ENCODE measurements around the gene MSX1.
"Not testable (repeated sequence)": the region's sequence is repeated elsewhere in the genome, so short reads cannot be mapped to it uniquely, and the experiment has no call there.

The MSX1 gene

DNA sequence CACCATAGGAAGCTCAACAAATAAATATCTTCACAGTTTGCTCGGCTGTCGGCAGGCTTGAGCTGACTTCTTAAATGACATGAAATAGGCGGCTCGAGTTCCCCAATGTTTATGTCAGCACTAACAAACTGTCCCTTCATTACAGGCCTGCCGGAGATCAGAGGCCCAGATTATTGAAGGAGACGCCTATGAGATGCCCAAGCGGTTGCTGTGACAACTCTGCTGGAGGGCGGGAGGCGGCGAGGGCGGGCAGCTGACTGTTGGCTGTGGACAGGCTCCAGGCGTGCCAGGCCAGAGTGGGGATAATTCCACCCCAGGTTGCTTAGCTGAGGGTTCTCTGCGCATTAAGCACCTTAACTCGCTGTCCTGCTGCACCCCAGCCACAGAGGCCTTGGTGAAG, 39.2 kb upstream of the MSX1 start:
- TF ChIP-seq, protein P1, sequence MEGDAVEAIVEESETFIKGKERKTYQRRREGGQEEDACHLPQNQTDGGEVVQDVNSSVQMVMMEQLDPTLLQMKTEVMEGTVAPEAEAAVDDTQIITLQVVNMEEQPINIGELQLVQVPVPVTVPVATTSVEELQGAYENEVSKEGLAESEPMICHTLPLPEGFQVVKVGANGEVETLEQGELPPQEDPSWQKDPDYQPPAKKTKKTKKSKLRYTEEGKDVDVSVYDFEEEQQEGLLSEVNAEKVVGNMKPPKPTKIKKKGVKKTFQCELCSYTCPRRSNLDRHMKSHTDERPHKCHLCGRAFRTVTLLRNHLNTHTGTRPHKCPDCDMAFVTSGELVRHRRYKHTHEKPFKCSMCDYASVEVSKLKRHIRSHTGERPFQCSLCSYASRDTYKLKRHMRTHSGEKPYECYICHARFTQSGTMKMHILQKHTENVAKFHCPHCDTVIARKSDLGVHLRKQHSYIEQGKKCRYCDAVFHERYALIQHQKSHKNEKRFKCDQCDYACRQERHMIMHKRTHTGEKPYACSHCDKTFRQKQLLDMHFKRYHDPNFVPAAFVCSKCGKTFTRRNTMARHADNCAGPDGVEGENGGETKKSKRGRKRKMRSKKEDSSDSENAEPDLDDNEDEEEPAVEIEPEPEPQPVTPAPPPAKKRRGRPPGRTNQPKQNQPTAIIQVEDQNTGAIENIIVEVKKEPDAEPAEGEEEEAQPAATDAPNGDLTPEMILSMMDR (IDR thresholded peaks at IDR 0.05; ENCODE audit: insufficient read depth, low read depth, low read length, missing control alignments), result no peak
- H3K4me3 ChIP-seq (ENCODE audit: low read depth, low read length), result no peak overlapping the region
- no peak for DNase-seq (ENCODE audit: low read depth)

DNA sequence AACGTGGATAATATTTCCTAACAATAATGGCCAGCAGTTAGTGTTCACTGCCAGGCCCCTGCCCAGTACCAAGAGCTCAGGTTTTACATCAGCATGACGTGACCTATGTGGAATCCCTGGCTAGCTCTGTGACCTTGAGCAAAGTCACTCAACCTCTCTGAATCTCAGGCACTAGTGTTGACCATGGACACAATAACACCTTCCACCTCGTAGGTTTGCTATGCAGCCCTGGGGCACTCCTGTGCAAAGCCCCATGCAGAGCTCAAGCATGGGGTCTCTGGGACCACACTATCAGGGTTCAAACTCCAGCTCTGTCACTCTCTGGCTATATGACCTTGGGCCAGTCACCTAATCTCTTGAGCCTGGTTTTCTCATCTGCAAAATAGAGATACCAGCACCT, 38.7 kb upstream of the MSX1 start:
- no peak for DNase-seq (ENCODE audit: low read depth)
- TF ChIP-seq, protein P1 (IDR thresholded peaks at IDR 0.05; ENCODE audit: insufficient read depth, low read depth, low read length, missing control alignments), result no peak
- no peak overlapping the region for H3K4me3 ChIP-seq (ENCODE audit: low read depth, low read length)

DNA sequence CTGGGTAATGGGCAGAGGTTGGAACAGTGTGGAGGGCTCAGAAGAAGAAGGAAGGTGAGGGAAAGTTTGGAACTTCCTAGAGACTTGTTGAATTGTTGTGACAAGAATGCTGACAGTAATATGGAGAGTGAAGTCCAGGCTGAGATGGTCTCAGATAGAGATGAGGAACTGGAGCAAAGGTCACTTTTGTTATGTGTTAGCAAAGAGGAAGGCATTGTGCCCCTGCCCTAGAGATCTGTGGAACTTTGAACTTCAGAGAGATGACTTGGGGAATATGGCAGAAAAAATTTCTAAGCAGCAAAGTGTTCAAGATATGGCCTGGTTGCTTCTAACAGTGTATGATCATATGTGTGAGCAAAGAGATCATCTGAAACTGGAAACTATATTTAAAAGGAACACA, 37.9 kb upstream of the MSX1 start:
- DNase-seq (ENCODE audit: low read depth), result no peak
- TF ChIP-seq, protein P1 (IDR thresholded peaks at IDR 0.05; ENCODE audit: insufficient read depth, low read depth, low read length, missing control alignments), result no peak
- H3K4me3 ChIP-seq (ENCODE audit: low read depth, low read length), result no peak overlapping the region

GRCh38 chr4:4822286-4822685, 37.2 kb upstream of the MSX1 start:
- H3K4me3 ChIP-seq (ENCODE audit: low read depth, low read length); DNase-seq (ENCODE audit: low read depth): not testable (repeated sequence)

DNA sequence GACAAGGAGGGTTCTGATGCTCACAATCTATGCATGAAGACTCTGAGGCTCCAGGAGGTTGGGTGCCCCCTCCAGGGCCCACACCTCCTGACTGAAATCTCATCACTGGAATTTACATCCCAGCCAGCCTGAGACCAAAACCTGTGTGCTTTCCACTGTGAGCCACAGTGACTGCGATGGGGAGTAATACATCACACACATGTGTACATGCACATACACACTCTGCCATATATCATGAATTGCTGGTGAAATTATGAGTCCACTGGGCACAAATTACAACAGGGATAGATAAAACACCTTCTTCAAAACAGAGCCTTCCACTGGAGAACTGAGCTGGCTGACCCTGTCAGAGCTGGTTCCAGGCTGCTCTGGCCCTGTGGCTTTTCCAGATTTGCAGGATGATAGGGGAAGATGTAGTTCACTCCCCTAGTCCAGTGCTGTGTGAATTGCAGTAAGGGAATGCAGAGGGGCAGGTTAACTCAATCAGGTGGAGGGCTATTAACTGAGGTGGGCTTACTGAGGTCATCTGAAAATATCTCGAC, 35.8 kb upstream of the MSX1 start:
- no peak overlapping the region for H3K4me3 ChIP-seq (ENCODE audit: low read depth, low read length)
- no peak for DNase-seq (ENCODE audit: low read depth)
- TF ChIP-seq, protein P1 (IDR thresholded peaks at IDR 0.05; ENCODE audit: insufficient read depth, low read depth, low read length, missing control alignments), result no peak

DNA sequence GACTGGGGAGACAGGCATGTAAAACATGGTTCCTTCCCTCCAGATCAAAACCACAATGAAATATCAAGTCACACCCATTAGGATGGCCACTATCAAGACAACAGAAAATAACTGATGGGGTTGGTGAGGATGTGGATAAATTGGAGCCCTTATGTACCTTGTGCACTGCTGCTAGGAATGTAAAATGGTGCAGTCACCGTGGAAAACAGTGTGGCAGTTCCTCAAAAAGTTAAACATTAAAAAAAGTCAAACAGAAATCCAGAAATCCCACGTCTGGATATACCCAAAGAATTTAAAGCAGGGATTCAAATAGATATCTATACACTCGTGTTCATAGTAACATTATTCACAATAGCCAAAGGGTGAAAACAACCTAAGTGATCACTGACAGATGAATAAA, 35.2 kb upstream of the MSX1 start:
- no peak overlapping the region for H3K4me3 ChIP-seq (ENCODE audit: low read depth, low read length)
- TF ChIP-seq, protein P1 (IDR thresholded peaks at IDR 0.05; ENCODE audit: insufficient read depth, low read depth, low read length, missing control alignments), result no peak
- no peak for DNase-seq (ENCODE audit: low read depth)

DNA sequence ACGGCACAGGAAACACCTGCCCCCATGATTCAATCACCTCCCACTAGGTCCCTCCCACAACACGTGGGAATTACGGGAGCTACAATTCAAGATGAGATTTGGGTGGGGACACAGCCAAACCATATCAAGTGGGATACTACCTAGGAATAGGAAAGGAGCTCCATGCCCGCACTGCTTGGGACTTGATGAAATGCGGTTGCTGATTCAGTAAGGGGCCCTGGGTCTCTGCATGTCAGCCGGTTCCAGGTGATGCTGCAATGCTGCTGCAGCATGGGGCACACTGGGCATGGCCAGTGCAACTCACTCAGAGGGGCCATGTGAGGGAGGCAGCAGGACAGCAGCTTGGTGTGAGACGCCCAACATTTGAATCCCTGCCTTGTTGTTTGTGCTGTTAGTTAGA, 34.0 kb upstream of the MSX1 start:
- no peak overlapping the region for H3K4me3 ChIP-seq (ENCODE audit: low read depth, low read length)
- DNase-seq (ENCODE audit: low read depth), result no peak
- TF ChIP-seq, protein P1 (IDR thresholded peaks at IDR 0.05; ENCODE audit: insufficient read depth, low read depth, low read length, missing control alignments), result no peak

Measured in GM12865 (cell line).